Small intestine (tissue), 7 donors: ENCODE measurements around the gene RALGAPA1. TPM values are rescaled to one million over a fixed set of nuclear protein-coding genes. Genes with fewer than 3 reads are reported as not detected.
"Not testable (repeated sequence)": the region's sequence is repeated elsewhere in the genome, so short reads cannot be mapped to it uniquely, and the experiment has no call there.

ENCODE experiments used
- DNase-seq, 2 donors: peaks; one replicate each; pipeline versions ENCODE4 v3.0.0 to v3.0.0-alpha.2; 2013
- FAIRE-seq: peaks from 2 replicates; lab custom pipeline; 2012; peaks lifted over from hg19 to GRCh38; lab: Jason Lieb, UNC
- H3K27ac ChIP-seq, 3 donors: one replicate each; pipeline ENCODE4 v1.5.1; 2013; ENCODE audit warnings: low read length in 2 of 3, mild to moderate bottlenecking in 2 of 3, control low read depth in 1 of 3, inconsistent platforms in 1 of 3, low read depth in 1 of 3, moderate library complexity in 1 of 3
- H3K27me3 ChIP-seq, 3 donors: one replicate each; pipeline ENCODE4 v1.6.1; 2013; ENCODE audit warnings: low read length in 3 of 3, inconsistent platforms in 1 of 3; ENCODE audit not compliant: control insufficient read depth in 3 of 3, insufficient read depth in 3 of 3
- H3K36me3 ChIP-seq, 3 donors: one replicate each; pipeline ENCODE4 v1.6.1; 2013; ENCODE audit warnings: low read length in 3 of 3, inconsistent platforms in 1 of 3, low read depth in 1 of 3, mild to moderate bottlenecking in 1 of 3, moderate library complexity in 1 of 3; ENCODE audit not compliant: control insufficient read depth in 3 of 3, insufficient read depth in 2 of 3
- H3K4me1 ChIP-seq, 3 donors: one replicate each; pipeline ENCODE4 v1.6.1; 2013; ENCODE audit warnings: low read length in 2 of 3, inconsistent platforms in 1 of 3, low read depth in 1 of 3, mild to moderate bottlenecking in 1 of 3, moderate library complexity in 1 of 3; ENCODE audit not compliant: control insufficient read depth in 3 of 3, insufficient read depth in 2 of 3
- H3K4me3 ChIP-seq, 3 donors: one replicate each; pipeline ENCODE4 v1.5.1; 2013; ENCODE audit warnings: low read length in 3 of 3, control low read depth in 1 of 3, inconsistent platforms in 1 of 3, low read depth in 1 of 3, mild to moderate bottlenecking in 1 of 3, moderate library complexity in 1 of 3
- H3K9me3 ChIP-seq, 2 donors: one replicate each; pipeline ENCODE4 v1.6.1; 2013; ENCODE audit warnings: low read depth in 1 of 2, low read length in 1 of 2; ENCODE audit not compliant: control insufficient read depth in 2 of 2, insufficient read depth in 1 of 2
- WGBS, 3 donors: extraction: QIAGEN DNeasy Blood & Tissue Kit; methylation state at CpG; one replicate each; pipeline ENCODE4 v1.1.7; 2013; 5-methylcytosine and 5-hydroxymethylcytosine counted together
- polyA plus RNA-seq, 4 donors: library from polyadenylated mRNA; stranded (reverse) in 3 of 4; unstranded in 1 of 4; fragments of 200-250 nt in 3 of 4; fragments of 120-200 nt in 1 of 4; gene quantifications; one replicate each; pipeline versions ENCODE4 v1.2.1 to v1.2.3, GENCODE V29; 2013
- donor health status: healthy with polysubstance abuse.
- donor health status: control.
- donor health status: control.
- donor health status: Bipolar disorder and iron deficiency.
- donor health status: healthy.

Gene RALGAPA1
- polyA plus RNA-seq, 4 donors = 9.6 to 27.6 (median 13.3) TPM

DNA sequence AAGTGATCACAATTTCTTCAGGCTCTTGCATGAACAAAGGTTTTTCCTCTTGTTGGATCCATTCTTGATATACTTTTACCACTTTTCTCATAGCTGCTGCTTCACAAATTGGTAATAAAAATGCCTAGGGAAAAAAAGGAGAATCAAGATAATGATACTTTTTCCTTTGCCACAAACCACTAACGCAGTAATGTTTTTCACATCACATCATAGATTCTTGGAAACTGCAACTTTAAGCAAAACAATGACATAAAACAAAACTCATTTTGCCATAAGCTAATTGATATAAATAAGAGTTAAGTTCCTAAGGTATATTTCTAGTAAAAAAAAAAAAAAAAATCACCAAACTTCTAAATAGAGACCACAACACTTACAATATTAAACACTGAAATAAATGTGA is 66.7 kb downstream of the RALGAPA1 start:
- H3K9me3 ChIP-seq = no peaks in the 10 kb centered on the region
- DNase-seq (no peak), FAIRE-seq (no peak)
- no peaks in the 10 kb centered on the region for H3K4me1 ChIP-seq
- H3K36me3 ChIP-seq = peaks cover 0 to 21% (median 8%) of the 10 kb centered on the region in 3 donors
- no peak overlapping the region for H3K27ac ChIP-seq
- 79 to 97% (median 88%) methylated on average over 1 of the region's 1 CpG for WGBS, 3 donors
- no peaks in the 10 kb centered on the region for H3K27me3 ChIP-seq
- no peak overlapping the region for H3K4me3 ChIP-seq

DNA sequence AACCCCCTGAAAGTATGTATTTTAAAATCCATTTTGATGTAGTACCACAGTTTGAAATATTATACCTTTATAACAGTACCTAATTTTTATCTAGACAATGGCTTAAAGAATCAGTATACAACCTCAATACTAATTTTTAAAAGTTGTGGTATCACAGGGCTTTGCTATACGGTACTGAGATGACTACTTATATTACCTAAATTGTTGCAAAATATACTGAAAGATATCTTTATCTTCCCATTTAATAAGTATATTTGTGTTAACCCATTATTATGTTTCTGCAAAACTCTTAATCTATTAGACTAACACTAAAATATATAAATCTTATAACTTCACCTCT is 67.1 kb downstream of the RALGAPA1 start:
- Histone ChIP-seq H3K9me3 (no peaks in the 10 kb centered on the region), H3K4me1 (no peaks in the 10 kb centered on the region), H3K36me3 (peaks cover 0 to 23% (median 8%) of the 10 kb centered on the region in 3 donors), H3K27me3 (no peaks in the 10 kb centered on the region), H3K4me3 (no peak overlapping the region), H3K27ac (no peak overlapping the region)
- 82 to 88% (median 84%) methylated on average over 1 of the region's 1 CpG for WGBS, 3 donors
- FAIRE-seq = no peak
- DNase-seq = no peak

DNA sequence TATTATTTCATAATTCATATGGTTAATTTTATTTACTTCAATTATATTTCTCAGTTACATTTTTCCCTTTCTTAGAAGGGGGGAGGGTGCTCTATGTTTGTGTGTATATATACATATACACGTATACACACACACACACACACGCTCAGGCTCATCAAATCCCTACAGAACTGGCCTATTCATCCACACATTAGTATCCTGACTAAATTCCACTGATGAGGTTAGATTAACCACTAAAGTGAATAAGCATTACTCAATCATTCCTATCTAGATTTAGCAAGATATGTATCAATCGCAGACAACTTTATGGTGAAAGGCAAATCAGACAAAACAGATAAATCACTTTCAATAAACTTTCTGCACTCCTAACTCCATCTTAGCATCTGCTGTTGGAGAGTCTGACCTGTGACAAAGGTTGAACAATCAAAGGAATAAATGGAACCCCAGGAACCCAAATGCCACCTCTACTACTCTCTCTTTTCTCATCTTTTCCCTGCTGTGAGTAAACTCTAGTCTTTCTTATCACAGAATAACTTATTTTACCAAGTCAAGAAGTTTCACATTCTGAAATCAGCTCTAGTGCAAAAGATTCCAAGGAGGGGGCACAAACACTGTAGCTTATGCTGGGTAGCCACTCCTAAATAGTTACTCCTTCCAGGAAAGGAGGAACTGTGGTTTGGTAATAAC is 67.6 kb downstream of the RALGAPA1 start:
- 91 to 100% (median 92%) methylated on average over 3 of the region's 3 CpGs for WGBS, 3 donors
- no peak for FAIRE-seq

GRCh38 chr14:35740215-35740614 is 68.9 kb downstream of the RALGAPA1 start:
- no peaks in the 10 kb centered on the region for H3K9me3 ChIP-seq
- DNase-seq (no peak), FAIRE-seq (no peak)
- 98 to 100% (median 100%) methylated on average over 1 of the region's 1 CpG for WGBS, 3 donors
- no peaks in the 10 kb centered on the region for H3K27me3 ChIP-seq
- H3K4me3 ChIP-seq = no peak overlapping the region
- H3K4me1 ChIP-seq = no peaks in the 10 kb centered on the region
- H3K36me3 ChIP-seq = peaks cover 0 to 16% (median 6%) of the 10 kb centered on the region in 3 donors
- H3K27ac ChIP-seq = no peak overlapping the region

More for the DNA sequence above, 67.6 kb downstream of the RALGAPA1 start:
- Histone ChIP-seq H3K9me3 (no peaks in the 10 kb centered on the region), H3K4me3 (no peak overlapping the region), H3K27ac (no peak overlapping the region), H3K4me1 (no peaks in the 10 kb centered on the region), H3K27me3 (no peaks in the 10 kb centered on the region), H3K36me3 (peaks cover 0 to 21% (median 8%) of the 10 kb centered on the region in 3 donors)
- no peak for DNase-seq

DNA sequence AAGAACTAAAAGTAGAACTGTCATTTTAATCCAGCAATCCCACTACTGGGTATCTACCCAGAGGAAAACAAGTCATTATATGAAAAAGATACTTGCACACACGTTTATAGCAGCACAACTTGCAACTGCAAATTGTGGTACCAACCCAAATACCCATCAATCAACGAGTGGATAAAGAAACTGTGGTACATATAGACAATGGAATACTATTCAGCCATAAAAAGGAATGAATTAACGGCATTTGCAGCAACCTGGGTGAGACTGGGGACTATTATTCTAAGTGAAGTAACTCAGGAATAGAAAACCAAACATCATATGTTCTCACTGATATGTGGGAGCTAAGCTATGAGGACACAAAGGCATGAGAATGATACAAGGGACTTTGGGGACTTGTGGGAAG is 73.9 kb downstream of the RALGAPA1 start:
- FAIRE-seq, H3K4me1 ChIP-seq, H3K4me3 ChIP-seq, H3K27me3 ChIP-seq, H3K9me3 ChIP-seq, DNase-seq, H3K27ac ChIP-seq: not testable (repeated sequence)
- peaks cover 0 to 15% (median 0%) of the 10 kb centered on the region in 3 donors for H3K36me3 ChIP-seq
- WGBS, 3 donors = 91 to 96% (median 95%) methylated on average over 3 of the region's 3 CpGs

DNA sequence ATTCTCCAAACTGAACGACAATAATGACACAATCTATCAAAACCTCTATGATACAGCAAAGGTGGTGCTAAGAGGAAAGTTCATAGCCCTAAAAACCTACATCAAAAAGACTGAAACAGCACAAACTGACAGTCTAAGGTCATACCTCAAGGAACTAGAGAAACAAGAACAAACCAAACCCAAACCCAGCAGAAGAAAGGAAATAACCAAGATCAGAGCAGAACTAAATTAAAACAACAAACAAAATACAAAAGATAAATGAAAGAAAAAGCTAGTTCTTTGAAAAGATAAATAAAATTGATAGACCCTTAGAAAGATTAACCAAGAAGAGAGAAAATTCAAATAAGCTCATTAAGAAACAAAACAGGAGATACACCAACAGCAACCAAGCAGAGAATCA is 75.6 kb downstream of the RALGAPA1 start:
- peaks cover 0 to 24% (median 3%) of the 10 kb centered on the region in 3 donors for H3K36me3 ChIP-seq
- not testable (repeated sequence) for H3K4me1 ChIP-seq, H3K9me3 ChIP-seq, H3K27me3 ChIP-seq, H3K4me3 ChIP-seq, H3K27ac ChIP-seq, DNase-seq, FAIRE-seq
- WGBS, 3 donors = 85 to 96% (median 90%) methylated on average over 1 of the region's 1 CpG

- Histone ChIP-seq H3K27me3 (no peaks in the 10 kb centered on the region), H3K36me3 (peaks cover 0 to 20% (median 5%) of the 10 kb centered on the region in 3 donors), H3K9me3 (peaks cover 0 to 2% of the 10 kb centered on the region in 2 donors), H3K4me1 (no peaks in the 10 kb centered on the region), H3K27ac (no peak overlapping the region), H3K4me3 (no peak overlapping the region)
- no peak for DNase-seq
- WGBS, 3 donors = 96 to 98% (median 97%) methylated on average over 4 of the region's 4 CpGs
- no peak for FAIRE-seq
These were observed 78.2 kb downstream of the RALGAPA1 start for GRCh38 chr14:35730871-35731270.

GRCh38 chr14:35727764-35728163 is 81.3 kb downstream of the RALGAPA1 start:
- Histone ChIP-seq H3K27me3 (no peaks in the 10 kb centered on the region), H3K9me3 (peaks cover 0 to 2% of the 10 kb centered on the region in 2 donors), H3K4me3 (no peak overlapping the region), H3K4me1 (no peaks in the 10 kb centered on the region), H3K27ac (no peak overlapping the region), H3K36me3 (peaks cover 0 to 19% (median 6%) of the 10 kb centered on the region in 3 donors)
- DNase-seq = peak in 1 of 2 donors; percentile 2
- 81 to 88% (median 82%) methylated on average over 2 of the region's 2 CpGs for WGBS, 3 donors
- no peak for FAIRE-seq
